ENCODE data around the gene CPNE6. TPM values are rescaled to one million over a fixed set of nuclear protein-coding genes. Genes with fewer than 3 reads are reported as not detected.

Gene CPNE6
- total and polyA plus RNA-seq, 2 of the 13 experiments (the other 11 are each of a cell fraction or from before 2014, with no cell fraction given) = not detected

DNA sequence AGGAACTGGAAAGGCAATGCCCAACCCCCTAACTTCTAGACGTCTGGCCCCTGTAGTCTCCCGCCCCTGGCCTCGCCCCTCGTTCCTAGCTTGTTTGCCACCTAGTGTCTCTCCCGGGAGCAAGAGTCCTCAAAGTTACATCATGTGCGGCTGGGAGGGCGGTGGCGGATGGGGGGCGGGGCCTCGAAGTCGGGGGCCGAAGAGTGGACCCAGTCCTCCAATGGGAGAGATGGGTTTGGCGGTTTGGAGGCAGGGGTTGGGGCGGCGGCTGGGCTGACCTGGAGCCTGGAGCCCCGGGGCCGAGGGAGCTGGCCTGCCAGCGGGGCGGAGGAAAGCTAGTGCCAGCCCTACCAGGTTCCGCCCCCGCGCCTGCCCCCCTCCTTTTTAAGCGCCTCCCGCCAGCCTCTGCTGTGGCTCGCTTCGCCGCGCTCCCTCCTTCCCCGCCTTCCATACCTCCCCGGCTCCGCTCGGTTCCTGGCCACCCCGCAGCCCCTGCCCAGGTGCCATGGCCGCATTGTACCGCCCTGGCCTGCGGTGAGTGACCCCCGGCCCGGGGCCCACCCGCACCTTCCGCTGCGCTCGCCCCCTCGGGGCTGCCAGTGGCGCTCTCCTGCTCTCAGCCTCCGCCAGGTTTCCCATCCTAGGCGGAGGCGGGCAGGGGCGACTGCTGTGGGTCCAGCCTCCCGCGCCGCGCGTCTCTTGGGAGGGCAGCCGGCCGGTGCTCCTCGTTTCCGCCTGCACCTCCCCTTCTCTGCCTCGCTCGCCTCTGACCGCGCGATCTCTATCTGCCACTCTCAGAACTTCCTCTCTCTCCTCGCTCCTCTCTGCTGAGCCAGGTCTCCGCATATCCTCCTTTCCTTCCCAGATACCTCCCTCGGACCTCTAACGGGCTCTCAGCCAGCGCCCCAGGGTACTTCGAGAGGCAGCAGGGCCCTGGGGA lies 22.8 kb downstream of the CPNE6 start, which contains the start of gene PCK2 (continued):
- TF ChIP-seq ZNF652 (CRISPR knock-in tag; IDR thresholded peaks at IDR 0.05; ENCODE audit: borderline replicate concordance, low read depth) (peak; percentile 38), KMT2B (CRISPR knock-in tag; IDR thresholded peaks at IDR 0.05) (peak; percentile 84), NR2F6 (IDR thresholded peaks at IDR 0.05) (peak; percentile 72), NR2F6 (CRISPR knock-in tag; IDR thresholded peaks at IDR 0.05) (peak; percentile 86), MTA3 (CRISPR knock-in tag; IDR thresholded peaks at IDR 0.05) (peak; percentile 77; the same call in 1 of the 2 replicates), MED8 (CRISPR knock-in tag; IDR thresholded peaks at IDR 0.05; ENCODE audit: insufficient replicate concordance) (peak; percentile 91), ZNF776 (CRISPR knock-in tag; IDR thresholded peaks at IDR 0.05) (peak; percentile 98), RNF2 (conservative IDR thresholded peaks at IDR 0.05; ENCODE audit: low read depth) (no peak; the same call in 1 of the 2 replicates), ZNF562 (CRISPR knock-in tag; IDR thresholded peaks at IDR 0.05; ENCODE audit: borderline replicate concordance) (no peak), HCFC1 (IDR thresholded peaks at IDR 0.05; ENCODE audit: low read depth, low read length) (no peak), PTBP1 (IDR thresholded peaks at IDR 0.05; ENCODE audit: low read depth, low read length, poor library complexity, severe bottlenecking) (peak; percentile 93), ZFAT (CRISPR knock-in tag; conservative IDR thresholded peaks at IDR 0.05) (peak; percentile 92), IKZF4 (CRISPR knock-in tag; IDR thresholded peaks at IDR 0.05; ENCODE audit: borderline replicate concordance, low read depth, not compliant biosample characterization) (peak; percentile 86), KLF9 (CRISPR knock-in tag; IDR thresholded peaks at IDR 0.05; ENCODE audit: low read depth) (peak; percentile 70; the same call in 1 of the 2 replicates), ZNF782 (CRISPR knock-in tag; IDR thresholded peaks at IDR 0.05; ENCODE audit: borderline replicate concordance) (peak; percentile 91; the same call in 1 of the 2 replicates), ZNF570 (CRISPR knock-in tag; IDR thresholded peaks at IDR 0.05; ENCODE audit: borderline replicate concordance) (no peak), ZBTB38 (CRISPR knock-in tag; IDR thresholded peaks at IDR 0.05) (peak; percentile 92), ZNF350 (CRISPR knock-in tag; IDR thresholded peaks at IDR 0.05; ENCODE audit: borderline replicate concordance, low read depth) (peak; percentile 98)
- TF ChIP-seq, protein P1, sequence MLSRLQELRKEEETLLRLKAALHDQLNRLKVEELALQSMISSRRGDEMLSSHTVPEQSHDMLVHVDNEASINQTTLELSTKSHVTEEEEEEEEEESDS (CRISPR knock-in tag; IDR thresholded peaks at IDR 0.05; ENCODE audit: borderline replicate concordance) = peak; percentile 96; the same call in 1 of the 2 replicates
- TF ChIP-seq, protein P2, sequence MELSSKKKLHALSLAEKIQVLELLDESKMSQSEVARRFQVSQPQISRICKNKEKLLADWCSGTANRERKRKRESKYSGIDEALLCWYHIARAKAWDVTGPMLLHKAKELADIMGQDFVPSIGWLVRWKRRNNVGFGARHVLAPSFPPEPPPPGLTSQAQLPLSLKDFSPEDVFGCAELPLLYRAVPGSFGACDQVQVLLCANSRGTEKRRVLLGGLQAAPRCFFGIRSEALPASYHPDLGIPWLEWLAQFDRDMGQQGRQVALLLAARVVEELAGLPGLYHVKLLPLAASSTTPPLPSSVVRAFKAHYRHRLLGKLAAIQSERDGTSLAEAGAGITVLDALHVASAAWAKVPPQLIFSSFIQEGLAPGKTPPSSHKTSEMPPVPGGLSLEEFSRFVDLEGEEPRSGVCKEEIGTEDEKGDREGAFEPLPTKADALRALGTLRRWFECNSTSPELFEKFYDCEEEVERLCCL (CRISPR knock-in tag; IDR thresholded peaks at IDR 0.05; ENCODE audit: borderline replicate concordance) = peak; percentile 99
- TF ChIP-seq, protein P3, sequence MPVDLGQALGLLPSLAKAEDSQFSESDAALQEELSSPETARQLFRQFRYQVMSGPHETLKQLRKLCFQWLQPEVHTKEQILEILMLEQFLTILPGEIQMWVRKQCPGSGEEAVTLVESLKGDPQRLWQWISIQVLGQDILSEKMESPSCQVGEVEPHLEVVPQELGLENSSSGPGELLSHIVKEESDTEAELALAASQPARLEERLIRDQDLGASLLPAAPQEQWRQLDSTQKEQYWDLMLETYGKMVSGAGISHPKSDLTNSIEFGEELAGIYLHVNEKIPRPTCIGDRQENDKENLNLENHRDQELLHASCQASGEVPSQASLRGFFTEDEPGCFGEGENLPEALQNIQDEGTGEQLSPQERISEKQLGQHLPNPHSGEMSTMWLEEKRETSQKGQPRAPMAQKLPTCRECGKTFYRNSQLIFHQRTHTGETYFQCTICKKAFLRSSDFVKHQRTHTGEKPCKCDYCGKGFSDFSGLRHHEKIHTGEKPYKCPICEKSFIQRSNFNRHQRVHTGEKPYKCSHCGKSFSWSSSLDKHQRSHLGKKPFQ (CRISPR knock-in tag; IDR thresholded peaks at IDR 0.05; ENCODE audit: insufficient replicate concordance) = no peak
- TF ChIP-seq, protein P4, sequence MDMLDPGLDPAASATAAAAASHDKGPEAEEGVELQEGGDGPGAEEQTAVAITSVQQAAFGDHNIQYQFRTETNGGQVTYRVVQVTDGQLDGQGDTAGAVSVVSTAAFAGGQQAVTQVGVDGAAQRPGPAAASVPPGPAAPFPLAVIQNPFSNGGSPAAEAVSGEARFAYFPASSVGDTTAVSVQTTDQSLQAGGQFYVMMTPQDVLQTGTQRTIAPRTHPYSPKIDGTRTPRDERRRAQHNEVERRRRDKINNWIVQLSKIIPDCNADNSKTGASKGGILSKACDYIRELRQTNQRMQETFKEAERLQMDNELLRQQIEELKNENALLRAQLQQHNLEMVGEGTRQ (IDR thresholded peaks at IDR 0.05; ENCODE audit: low read depth, low read length) = no peak
- TF ChIP-seq, protein P4 (CRISPR knock-in tag; IDR thresholded peaks at IDR 0.05; ENCODE audit: borderline replicate concordance) = no peak
- TF ChIP-seq, protein P5, sequence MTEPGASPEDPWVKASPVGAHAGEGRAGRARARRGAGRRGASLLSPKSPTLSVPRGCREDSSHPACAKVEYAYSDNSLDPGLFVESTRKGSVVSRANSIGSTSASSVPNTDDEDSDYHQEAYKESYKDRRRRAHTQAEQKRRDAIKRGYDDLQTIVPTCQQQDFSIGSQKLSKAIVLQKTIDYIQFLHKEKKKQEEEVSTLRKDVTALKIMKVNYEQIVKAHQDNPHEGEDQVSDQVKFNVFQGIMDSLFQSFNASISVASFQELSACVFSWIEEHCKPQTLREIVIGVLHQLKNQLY (CRISPR knock-in tag; IDR thresholded peaks at IDR 0.05) = peak; percentile 41

Data from HepG2 (cell line).